SK-N-SH (cell line): ENCODE data around the gene OCIAD2. TPM values are rescaled to one million over a fixed set of nuclear protein-coding genes. Genes with fewer than 3 reads are reported as not detected.

Source experiments
- polyA plus RNA-seq, 3 experiments: library from polyadenylated mRNA; depleted of rRNA; stranded (reverse); fragments of >200 nt; gene quantifications; 2 replicates each; pipeline ENCODE4 v1.2.3, GENCODE V29; 2012
- small RNA-seq, 7 experiments: library from RNA; depleted of rRNA; stranded (forward); fragments of <200 nt; gene quantifications; one replicate each; pipeline ENCODE3, GENCODE V24; 2012
- TF ChIP-seq, protein P1 (sequence below): fragments of 200-600 bp; sonication (generic); IDR thresholded peaks from 2 replicates; pipeline ENCODE4 v1.6.1; 2017; ENCODE audit warnings: antibody characterized with exemption, mild to moderate bottlenecking, moderate library complexity

The OCIAD2 gene
- polyA plus RNA-seq, 1 of the 3 experiments (the other 2 are of a cell fraction): 387 TPM

GRCh38 chr4:48836658-48837057, 69.9 kb downstream of the OCIAD2 start (continued):
- TF ChIP-seq, protein P1, sequence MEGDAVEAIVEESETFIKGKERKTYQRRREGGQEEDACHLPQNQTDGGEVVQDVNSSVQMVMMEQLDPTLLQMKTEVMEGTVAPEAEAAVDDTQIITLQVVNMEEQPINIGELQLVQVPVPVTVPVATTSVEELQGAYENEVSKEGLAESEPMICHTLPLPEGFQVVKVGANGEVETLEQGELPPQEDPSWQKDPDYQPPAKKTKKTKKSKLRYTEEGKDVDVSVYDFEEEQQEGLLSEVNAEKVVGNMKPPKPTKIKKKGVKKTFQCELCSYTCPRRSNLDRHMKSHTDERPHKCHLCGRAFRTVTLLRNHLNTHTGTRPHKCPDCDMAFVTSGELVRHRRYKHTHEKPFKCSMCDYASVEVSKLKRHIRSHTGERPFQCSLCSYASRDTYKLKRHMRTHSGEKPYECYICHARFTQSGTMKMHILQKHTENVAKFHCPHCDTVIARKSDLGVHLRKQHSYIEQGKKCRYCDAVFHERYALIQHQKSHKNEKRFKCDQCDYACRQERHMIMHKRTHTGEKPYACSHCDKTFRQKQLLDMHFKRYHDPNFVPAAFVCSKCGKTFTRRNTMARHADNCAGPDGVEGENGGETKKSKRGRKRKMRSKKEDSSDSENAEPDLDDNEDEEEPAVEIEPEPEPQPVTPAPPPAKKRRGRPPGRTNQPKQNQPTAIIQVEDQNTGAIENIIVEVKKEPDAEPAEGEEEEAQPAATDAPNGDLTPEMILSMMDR: no peak

Small RNA genes within 50 kb of the gene (small RNA-seq; reads per million reads assigned to genes)
- gene AC020593.1: 0 reads per million in 7 experiments
- 0 reads per million in 7 experiments for gene RNU6-158P

Other genes starting within 250 kb of the OCIAD2 start
- 8.2 and 10.2 TPM in 2 replicates for gene FRYL, start 126.5 kb downstream of the OCIAD2 start, polyA plus RNA-seq (2012; rRNA removed)
- 113 and 153 TPM in 2 replicates for gene OCIAD1, start 75.7 kb downstream of the OCIAD2 start, polyA plus RNA-seq (2012; rRNA removed)
- not detected in 2 replicates for gene CWH43, start 79.5 kb upstream of the OCIAD2 start, polyA plus RNA-seq (2012; rRNA removed)